Measurements from ENCODE around the gene TPCN2.
"Not testable (repeated sequence)": the region's sequence is repeated elsewhere in the genome, so short reads cannot be mapped to it uniquely, and the experiment has no call there.

TPCN2 gene

DNA sequence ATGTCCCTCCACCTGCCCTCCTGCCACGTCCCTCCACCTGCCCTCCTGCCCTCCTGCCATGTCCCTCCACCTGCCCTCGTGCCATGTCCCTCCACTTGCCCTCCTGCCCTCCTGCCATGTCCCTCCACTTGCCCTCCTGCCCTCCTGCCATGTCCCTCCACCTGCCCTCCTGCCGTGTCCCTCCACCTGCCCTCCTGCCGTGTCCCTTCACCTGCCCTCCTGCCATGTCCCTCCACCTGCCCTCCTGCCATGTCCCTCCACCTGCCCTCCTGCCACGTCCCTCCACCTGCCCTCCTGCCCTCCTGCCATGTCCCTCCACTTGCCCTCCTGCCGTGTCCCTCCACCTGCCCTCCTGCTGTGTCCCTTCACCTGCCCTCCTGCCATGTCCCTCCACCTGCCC, 28.2 kb downstream of the TPCN2 start:
- FAIRE-seq: not testable (repeated sequence)

- FAIRE-seq: no peak
Observed at GRCh38 chr11:69078508-69078907, 29.8 kb downstream of the TPCN2 start.

DNA sequence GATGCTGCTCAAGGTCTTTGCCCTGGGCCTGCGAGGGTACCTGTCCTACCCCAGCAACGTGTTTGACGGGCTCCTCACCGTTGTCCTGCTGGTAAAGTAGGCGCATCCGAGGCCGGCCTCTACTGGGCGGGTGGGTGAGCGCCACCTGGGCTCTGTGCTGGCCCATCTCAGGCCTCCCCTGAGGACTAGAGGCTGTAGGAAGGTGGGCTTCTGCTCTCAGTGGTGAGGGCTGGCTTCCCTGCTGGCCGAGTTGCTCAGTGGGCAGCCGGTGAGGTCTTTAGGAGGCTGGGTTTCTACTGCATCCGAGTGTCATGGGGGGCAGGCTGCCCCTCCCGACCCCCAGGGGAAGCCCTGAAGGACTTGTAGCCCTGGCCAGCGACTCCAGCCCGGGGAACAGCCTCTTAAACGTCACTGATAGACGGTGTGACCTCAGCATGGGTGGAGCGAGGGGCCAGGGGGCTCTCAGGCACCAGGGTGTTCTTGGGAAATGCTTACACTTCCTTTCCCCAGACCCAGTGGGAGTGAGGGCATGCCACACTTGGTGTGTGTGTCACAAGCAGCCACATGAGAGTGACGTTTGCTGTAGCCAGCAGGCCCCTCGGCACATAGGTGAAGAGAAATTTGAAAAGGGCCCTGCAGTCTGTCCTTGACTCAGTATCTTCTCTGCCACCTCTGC, 30.3 kb downstream of the TPCN2 start:
- FAIRE-seq: no peak

DNA sequence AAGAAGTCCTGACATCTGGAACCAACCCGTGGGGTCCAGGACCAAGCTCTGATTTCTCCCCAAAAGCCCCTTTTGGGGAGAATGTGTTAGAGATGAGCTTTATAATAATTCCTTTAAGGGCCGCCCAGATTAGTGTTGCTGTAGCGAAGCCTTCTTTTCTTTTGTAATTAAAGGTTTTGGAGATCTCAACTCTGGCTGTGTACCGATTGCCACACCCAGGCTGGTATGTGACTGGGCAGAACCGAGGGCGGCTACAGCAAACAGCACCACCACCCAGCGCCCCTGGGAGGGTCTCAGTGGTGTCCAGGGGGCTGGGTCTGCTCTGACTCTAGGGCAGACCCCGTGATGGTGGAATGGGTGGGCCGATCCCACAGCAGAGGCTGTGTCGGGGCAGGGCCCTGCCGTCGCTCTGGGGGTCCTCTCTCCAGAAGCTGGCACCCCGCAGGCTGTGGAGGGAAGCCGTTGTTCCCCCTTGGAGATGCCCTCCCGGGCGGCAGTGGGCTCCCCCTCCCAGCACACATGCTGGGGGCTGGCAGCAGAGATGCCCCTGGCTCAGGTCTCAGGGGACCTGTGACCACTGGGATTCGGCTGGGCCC, 31.0 kb downstream of the TPCN2 start:
- FAIRE-seq: no peak

DNA sequence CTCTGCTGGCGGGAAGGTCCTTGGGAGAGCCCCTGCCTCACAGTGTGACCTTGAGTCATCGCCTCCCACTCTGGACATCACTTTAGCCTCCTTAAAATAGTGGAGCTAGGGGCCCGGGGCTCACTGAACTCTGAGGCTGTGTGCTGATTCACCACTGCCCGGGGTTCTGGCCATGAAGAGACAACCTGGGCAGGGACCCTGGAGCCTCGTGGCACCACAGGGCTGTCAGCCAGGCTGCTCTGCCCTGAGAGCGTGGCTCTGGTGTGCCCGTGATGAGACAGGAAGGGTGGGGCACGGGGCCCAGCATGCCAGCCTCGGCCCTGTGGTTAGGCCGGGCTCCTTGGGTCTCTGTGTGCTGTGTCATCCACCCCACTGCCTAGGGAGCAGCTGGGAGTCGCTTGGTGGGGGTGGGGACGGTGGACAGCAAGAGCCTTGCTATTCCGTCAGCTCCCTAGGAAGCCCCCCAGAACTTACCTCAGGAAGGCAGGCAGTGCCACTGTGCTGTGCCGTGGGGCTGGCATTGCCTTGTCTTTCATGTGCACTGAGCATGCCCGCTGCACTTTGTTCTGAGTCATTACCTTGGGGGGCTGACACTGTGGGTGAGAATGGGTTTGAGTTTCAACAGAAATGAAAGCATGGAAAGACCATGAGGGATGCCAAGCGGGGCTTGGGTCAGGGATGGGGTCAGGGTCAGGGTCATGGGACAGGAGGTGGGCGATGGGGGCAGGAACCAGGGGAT, 31.7 kb downstream of the TPCN2 start:
- no peak for FAIRE-seq

DNA sequence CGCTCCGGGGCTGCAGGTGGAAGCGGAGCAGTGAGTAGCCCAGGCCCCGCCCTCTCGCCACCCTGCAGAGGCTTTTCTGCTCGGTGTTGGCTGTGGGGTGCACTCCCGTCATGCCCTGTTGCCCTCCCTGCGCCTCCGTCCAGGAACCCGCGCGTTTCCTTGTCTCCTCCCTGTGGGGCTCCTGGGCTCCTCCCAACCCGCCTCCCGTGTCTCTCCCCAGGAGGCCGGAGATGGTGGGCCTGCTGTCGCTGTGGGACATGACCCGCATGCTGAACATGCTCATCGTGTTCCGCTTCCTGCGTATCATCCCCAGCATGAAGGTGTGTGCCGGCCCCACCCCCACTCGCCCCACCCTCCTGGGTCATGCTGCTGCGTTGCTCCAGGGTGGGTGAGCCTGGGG, 32.4 kb downstream of the TPCN2 start:
- FAIRE-seq: no peak

DNA sequence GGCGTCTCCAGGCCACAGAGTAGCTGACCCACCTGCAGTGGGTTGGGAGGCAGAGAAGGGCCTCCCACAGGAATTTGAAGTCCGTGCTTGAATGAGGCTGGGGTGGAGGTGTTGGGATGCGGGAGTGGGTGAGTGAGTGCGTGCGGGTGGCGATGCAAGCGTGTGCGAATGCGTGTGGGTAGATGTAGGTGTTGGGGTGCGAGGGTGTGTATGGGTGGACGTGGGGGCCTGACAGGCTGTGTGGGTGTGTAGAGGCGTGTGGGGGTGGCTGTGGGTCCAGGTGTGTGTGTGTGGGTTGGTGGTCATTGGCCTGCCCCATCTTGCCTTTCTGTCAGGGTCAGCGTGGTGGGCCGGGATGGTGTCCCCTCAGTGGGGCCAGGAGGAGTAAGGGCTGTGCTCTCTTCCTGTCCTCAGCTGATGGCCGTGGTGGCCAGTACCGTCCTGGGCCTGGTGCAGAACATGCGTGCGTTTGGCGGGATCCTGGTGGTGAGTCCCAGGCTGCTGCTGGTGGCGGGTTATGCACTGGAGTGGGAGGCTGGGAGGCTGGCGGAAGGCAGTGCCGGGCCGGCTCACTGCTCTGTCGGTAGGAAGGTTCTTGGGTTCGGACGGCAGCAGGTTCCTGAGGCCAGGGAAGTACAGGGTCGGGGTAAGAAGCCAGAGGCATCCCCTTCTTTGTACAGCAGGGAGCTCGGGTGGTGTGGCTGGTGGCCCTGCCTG, 35.0 kb downstream of the TPCN2 start:
- FAIRE-seq: no peak

DNA sequence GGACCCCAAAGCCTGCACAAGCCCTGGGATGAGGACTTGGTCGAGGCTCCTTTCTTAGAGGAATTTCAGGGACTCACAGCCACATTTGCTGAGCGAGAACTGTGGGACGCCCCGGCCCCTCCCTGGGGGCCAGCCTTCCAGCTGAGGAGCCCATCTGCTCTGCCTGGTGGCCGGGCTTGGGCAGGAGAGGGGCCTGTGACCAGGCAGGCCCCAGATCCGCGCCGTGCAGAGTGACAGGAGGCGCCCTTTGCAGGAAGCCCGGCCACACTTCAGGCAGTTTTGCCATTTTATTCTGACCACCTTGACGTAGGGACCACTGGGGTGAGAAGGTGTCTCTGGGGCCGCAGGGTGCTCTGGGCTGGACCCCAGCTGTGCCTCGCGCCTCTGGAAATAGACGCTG, 35.6 kb downstream of the TPCN2 start:
- no peak for FAIRE-seq

DNA sequence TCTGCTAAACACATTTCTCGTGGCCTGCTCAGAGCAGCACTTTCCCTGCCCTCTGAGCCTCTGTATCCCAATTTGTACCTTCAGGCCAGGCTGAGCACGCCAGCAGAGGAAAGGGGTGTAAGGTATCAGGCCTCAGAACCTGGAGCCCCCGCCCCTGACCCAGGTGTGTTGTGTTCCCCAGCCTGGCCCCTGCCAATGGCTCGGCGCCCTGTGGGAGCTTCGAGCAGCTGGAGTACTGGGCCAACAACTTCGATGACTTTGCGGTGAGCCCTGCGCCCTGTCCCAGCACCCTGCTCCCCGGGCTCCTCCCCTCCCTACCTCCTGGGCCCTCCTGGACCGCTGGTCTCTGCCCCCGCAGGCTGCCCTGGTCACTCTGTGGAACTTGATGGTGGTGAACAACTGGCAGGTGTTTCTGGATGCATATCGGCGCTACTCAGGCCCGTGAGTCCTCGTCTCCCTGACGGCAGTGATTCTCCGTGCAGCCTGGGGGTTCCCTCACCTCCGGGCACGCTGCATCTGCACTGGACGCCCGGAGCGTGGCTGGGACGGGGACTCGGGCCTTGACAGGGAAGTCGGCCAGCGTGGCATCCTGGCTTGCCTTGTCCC, 36.9 kb downstream of the TPCN2 start:
- no peak for FAIRE-seq

- no peak for FAIRE-seq
Observed at GRCh38 chr11:69086152-69087132, 37.7 kb downstream of the TPCN2 start.

GRCh38 chr11:69087133-69087524, 38.4 kb downstream of the TPCN2 start:
- no peak for FAIRE-seq

DNA sequence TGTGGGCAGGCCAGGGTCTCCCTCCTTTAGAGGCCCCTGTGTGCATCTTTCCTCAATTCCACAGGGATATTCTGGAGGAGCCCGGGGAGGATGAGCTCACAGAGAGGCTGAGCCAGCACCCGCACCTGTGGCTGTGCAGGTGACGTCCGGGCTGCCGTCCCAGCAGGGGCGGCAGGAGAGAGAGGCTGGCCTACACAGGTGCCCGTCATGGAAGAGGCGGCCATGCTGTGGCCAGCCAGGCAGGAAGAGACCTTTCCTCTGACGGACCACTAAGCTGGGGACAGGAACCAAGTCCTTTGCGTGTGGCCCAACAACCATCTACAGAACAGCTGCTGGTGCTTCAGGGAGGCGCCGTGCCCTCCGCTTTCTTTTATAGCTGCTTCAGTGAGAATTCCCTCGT, 39.1 kb downstream of the TPCN2 start:
- no peak for FAIRE-seq

DNA sequence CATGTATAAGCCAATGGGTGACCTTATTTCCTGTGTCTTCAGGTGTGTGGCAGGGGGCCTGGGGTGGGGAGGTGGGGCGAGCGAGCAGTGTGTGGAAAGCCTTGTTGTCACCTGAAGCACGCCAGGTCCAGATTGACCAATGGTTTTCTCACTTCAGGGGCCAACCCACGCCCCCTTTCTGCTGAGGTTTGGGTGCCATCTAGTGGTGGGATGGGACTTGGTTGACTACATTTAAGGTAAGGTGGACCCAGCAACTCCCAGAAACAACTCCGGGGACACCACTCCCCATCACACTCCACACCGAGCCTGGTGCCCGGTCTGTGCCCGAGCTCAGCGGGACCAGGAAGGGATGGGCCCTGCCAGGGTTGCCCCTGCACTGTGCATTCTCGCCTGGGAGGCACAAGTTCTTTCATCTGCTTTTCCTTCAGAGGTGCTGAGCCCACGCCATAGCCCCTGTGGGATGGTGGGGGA, 40.0 kb downstream of the TPCN2 start:
- no peak for FAIRE-seq

DNA sequence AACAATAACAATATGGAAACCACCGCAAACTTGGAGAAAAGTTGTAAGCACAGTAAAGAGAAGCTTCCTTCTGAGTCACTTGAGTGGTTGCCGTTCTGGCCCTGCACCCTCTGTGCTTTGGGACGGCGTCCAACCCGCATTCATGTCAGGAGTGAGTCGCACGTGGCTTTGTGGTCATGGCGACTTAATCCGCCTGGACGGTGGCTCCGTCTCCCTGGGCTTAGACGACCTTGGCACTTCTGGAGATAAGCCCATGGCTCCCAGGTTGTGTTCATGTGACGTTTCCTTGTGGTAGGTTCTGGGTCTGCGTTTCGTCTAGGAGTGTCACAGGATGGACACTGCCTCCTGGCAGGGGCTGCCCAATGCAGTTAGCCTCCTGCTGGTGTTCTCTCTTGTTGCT, 40.5 kb downstream of the TPCN2 start:
- FAIRE-seq: no peak

GRCh38 chr11:69091638-69092165, 43.0 kb downstream of the TPCN2 start:
- FAIRE-seq: no peak

GRCh38 chr11:69092263-69092662, 43.5 kb downstream of the TPCN2 start:
- no peak for FAIRE-seq

DNA sequence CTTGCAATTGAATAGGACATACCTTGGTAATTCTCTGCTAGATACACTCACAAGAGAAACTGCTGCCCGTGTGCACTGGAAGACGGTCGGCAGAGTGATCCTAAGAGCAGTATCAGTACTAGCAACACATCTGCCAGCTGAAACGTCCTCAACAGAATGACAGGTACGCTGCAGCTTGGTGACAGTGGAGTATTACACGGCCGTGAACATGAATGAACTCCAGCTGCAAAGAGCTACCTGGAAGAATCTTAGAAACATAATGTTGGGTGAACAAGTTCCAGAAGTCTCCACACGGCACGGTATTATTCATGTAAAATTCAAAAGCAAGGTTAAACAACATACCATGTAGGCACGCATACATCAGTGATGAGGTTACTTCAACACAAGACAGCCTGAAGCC, 44.4 kb downstream of the TPCN2 start:
- no peak for FAIRE-seq

DNA sequence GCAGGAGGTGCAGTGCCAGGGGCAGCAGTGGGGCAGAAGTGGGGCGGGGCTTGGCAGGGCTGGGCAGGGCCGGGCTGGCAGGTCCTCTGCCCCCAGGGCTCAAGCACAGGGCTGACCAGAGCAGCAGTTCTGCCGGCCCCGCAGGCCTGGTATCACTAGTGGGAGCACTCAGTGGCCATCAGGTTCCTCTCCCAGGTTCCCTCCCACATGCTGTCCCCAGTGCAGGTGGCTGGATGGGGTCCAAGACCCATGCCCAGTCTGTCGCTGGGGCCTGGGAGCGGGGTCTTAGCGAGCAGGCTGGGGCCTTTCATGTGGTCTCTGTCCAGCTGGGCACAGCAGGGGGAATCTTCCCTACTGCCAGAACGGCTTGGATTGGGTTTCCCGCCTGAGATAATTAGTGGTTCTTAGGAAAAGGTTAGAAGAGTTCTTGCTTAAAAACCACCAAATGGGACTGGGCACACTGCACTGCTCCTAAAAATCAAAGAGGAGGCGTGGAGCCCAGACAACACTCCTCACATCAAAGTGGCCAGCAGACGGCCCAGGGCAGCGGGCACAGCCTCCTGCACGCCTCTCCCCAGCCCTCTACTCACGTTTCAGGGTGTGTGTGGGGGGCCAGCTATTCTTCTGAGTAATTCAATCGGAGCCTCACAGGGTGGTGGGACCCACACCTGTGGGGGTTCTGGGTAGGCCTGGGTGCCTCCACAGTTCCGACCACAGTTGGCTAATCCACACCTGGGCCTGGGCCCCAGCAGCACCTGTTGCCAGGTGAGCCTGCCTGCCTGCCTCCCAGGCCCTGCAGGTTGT, 45.6 kb downstream of the TPCN2 start:
- no peak for FAIRE-seq

- no peak for FAIRE-seq
Observed at GRCh38 chr11:69094915-69095290, 46.2 kb downstream of the TPCN2 start.

- no peak for FAIRE-seq
Observed at GRCh38 chr11:69095300-69095699, 46.6 kb downstream of the TPCN2 start.

- no peak for FAIRE-seq
Observed at GRCh38 chr11:69096473-69096872, 47.7 kb downstream of the TPCN2 start.

Measured in endometrium (tissue), 2 donors.